ENCODE measurements around the gene ALS2CL. TPM values are rescaled to one million over a fixed set of nuclear protein-coding genes. Genes with fewer than 3 reads are reported as not detected.
A peak's percentile ranks its signal among the peaks of the same experiment; 100 is the strongest.

Gene ALS2CL
- total RNA-seq, 4 donors from 2014 or later, result 55.8 to 68.5 (median 63.7) TPM

DNA sequence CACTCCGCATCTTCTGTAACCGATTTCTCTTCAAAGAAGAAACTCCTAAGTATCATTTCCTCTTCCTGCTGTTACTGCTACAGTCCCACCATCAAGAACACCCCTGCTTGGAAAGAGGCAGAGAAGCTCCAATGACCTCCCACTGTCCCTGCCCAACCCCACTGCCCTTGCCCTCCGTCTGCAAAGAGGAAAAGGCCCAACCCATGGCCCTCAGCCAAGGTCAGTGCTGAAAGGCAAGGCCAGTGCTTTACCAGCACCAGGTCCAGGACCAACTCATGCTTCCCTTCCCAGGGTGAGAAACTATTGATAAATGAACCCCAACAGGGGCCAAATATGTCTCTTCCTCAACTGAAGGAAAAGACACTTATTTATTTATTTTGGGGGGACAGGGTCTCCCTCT, 58.6 kb downstream of the ALS2CL start:
- TF ChIP-seq POLR2A (IDR thresholded peaks at IDR 0.05), result no peak
- TF ChIP-seq, protein P1, sequence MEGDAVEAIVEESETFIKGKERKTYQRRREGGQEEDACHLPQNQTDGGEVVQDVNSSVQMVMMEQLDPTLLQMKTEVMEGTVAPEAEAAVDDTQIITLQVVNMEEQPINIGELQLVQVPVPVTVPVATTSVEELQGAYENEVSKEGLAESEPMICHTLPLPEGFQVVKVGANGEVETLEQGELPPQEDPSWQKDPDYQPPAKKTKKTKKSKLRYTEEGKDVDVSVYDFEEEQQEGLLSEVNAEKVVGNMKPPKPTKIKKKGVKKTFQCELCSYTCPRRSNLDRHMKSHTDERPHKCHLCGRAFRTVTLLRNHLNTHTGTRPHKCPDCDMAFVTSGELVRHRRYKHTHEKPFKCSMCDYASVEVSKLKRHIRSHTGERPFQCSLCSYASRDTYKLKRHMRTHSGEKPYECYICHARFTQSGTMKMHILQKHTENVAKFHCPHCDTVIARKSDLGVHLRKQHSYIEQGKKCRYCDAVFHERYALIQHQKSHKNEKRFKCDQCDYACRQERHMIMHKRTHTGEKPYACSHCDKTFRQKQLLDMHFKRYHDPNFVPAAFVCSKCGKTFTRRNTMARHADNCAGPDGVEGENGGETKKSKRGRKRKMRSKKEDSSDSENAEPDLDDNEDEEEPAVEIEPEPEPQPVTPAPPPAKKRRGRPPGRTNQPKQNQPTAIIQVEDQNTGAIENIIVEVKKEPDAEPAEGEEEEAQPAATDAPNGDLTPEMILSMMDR (IDR thresholded peaks at IDR 0.05), result no peak
- no peak for DNase-seq
- no peak overlapping the region for H3K4me3 ChIP-seq (replicated peaks in 1 of 3)
- H3K27me3 ChIP-seq, result no peaks in the 10 kb centered on the region
- intact Hi-C loops (cut with DNase I), result no loop called here
- no peak overlapping the region for H3K27ac ChIP-seq
- H3K36me3 ChIP-seq, result no peaks in the 10 kb centered on the region
- H3K4me1 ChIP-seq, result peaks cover 7 to 8% of the 10 kb centered on the region in 2 donors
- 82 to 83% methylated on average over 3 of the region's 3 CpGs for WGBS, 2 donors
- H3K9me3 ChIP-seq, result no peaks in the 10 kb centered on the region

DNA sequence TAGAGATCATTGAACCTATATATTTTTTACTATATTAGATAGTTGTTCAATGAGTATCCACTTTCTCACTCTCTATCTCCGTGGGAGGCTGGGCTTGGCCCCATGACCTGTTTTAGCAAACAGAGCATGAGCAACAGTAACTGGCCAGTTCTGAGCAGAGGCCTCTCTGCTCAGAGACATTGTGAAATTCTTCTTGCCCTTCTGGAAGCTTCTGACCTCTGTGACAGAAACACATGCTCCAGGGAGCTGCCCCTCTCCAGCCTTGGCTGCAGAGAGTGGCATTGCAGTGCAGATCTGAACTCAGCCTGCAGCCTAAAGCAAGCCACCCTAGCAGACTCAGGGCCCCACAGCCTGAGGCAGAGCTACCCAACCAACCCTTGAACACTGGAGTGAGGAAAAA, 60.7 kb downstream of the ALS2CL start:
- intact Hi-C loops (cut with DNase I), result no loop called here
- WGBS, 2 donors, result 59 to 68% methylated on average over 1 of the region's 1 CpG
- TF ChIP-seq, protein P1 (IDR thresholded peaks at IDR 0.05), result no peak
- no peak for TF ChIP-seq POLR2A (IDR thresholded peaks at IDR 0.05)

DNA sequence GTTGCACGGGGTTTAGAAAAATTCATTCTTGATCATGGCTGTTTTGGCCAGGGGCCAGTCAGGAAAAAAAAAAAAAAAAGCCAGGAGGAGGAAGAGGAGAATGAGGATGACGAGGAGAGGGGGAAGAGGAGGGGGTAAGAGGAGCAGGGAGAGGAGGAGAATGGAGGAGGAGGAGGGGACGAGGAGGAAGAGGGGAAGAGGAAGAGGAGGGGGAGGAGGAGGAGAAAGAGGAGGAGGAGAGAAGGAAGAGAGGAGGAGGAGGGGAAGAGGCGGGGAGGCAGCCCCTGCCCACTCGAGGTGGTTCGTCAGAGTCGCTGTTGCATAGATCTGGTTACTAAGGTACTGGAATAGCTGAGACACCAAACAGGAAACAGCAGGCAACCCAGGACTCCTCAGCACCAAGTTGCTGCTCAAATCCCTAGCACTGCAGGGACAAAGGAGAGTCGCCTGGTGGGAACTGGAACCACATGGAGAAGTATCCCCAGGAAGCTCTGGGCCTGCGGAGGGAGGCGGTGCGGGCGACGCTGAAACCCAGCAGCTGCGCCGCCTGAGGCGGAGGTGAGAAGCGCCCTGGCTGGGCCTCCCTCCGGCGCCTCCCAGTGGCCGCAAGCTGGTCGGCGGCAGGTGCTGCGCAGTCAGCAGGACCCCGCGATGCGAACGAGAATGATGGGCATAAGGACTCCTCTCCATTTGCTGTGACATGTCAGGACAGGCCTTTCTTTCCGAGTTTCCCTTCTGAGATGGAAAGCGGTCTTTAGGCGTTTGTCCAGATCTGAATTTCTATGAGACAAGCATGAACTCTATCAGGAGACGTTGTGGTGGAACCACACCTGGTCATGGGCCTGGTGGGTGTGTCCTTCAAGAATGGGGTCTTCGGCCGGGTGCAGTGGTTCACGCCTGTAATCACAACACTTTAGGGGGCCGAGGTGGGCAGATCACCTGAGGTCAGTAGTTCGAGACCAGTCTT, 63.6 kb downstream of the ALS2CL start:
- WGBS, 2 donors, result 8 to 13% methylated on average over 26 to 32 of the region's 36 CpGs
- Histone ChIP-seq H3K4me1 (peaks cover 16% of the 10 kb centered on the region in 2 donors), H3K27me3 (no peaks in the 10 kb centered on the region), H3K4me3 (replicated peaks in 1 of 3) (no peak overlapping the region), H3K36me3 (no peaks in the 10 kb centered on the region), H3K27ac (peak overlapping the region; percentile 50 to 87 (median 53)), H3K9me3 (no peaks in the 10 kb centered on the region)
- peak; percentile 86 to 89 for DNase-seq
- peak in 1 of 2 donors; percentile 61 for TF ChIP-seq POLR2A (IDR thresholded peaks at IDR 0.05)
- TF ChIP-seq, protein P1 (IDR thresholded peaks at IDR 0.05), result peak; percentile 96 to 100 (median 99)
- intact Hi-C loops (cut with DNase I), result loop anchor here (2.0 to 10.0 kb wide), 2 partner anchors 55 to 141 kb away; a partner anchor contains a TSS

More for the DNA sequence above, 60.7 kb downstream of the ALS2CL start:
- Histone ChIP-seq H3K4me3 (replicated peaks in 1 of 3) (no peak overlapping the region), H3K27me3 (no peaks in the 10 kb centered on the region), H3K27ac (no peak overlapping the region), H3K9me3 (no peaks in the 10 kb centered on the region), H3K36me3 (no peaks in the 10 kb centered on the region), H3K4me1 (peaks cover 16% of the 10 kb centered on the region in 2 donors)
- no peak for DNase-seq

DNA sequence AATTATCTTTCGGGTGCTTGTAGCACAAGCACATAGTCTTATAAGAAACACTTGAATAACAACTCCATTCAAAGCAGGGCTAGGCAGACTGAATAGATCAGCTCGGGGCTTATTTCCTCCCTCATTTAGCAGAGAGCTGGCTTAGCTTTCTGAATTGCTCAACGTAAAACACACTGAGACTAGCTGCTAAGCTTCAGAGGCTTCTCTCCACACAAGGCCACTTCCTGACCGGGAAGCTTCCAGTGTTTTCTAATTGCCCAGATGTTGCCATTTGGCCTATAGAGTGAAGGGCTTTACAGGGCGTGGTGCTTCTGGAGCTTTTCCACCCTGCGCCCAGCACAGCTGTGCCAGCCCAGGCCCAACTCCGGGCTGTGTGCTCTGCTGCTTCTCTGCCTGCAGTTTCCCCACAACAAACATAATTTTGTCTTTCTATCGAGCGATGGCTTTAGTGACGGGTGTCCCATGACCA, 64.5 kb downstream of the ALS2CL start:
- peaks cover 16% of the 10 kb centered on the region in 2 donors for H3K4me1 ChIP-seq
- H3K27me3 ChIP-seq, result no peaks in the 10 kb centered on the region
- H3K36me3 ChIP-seq, result no peaks in the 10 kb centered on the region
- WGBS, 2 donors, result 85 to 90% methylated on average over 9 to 10 of the region's 10 CpGs
- H3K9me3 ChIP-seq, result no peaks in the 10 kb centered on the region
- no peak overlapping the region for H3K4me3 ChIP-seq (replicated peaks in 1 of 3)
- peak overlapping the region; percentile 50 to 87 (median 53) for H3K27ac ChIP-seq
- no peak for DNase-seq
- TF ChIP-seq, protein P1 (IDR thresholded peaks at IDR 0.05), result no peak
- TF ChIP-seq POLR2A (IDR thresholded peaks at IDR 0.05), result no peak
- intact Hi-C loops (cut with DNase I), result loop anchor here (2.0 to 10.0 kb wide), 2 partner anchors 54 to 140 kb away; a partner anchor contains a TSS

DNA sequence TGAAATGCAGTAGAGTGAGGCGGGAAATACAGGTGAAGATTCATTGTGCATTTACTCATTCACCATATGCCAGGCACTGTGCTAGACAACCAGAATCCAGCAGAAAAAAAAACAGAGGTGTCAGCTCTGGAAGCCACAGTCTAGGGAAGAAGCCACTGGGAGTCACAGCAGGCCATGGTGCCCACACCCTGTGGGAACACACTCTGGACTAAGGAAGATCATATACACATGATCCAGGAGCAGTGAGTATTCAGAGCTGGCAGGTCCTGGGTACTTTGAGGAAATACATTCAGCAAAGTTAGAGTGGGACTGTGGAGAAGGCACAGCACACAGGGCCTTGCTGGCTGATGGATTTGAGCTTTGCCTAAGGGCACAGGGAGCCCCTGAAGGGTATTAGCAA, 66.4 kb downstream of the ALS2CL start:
- Histone ChIP-seq H3K27ac (no peak overlapping the region), H3K36me3 (no peaks in the 10 kb centered on the region), H3K4me1 (peaks cover 16% of the 10 kb centered on the region in 2 donors), H3K27me3 (no peaks in the 10 kb centered on the region), H3K4me3 (replicated peaks in 1 of 3) (no peak overlapping the region), H3K9me3 (no peaks in the 10 kb centered on the region)
- WGBS, 2 donors, result 94 to 95% methylated on average over 1 of the region's 1 CpG
- intact Hi-C loops (cut with DNase I), result loop anchor here (10.0 kb wide), 1 partner anchor 52 kb away; a partner anchor contains a TSS
- TF ChIP-seq, protein P1 (IDR thresholded peaks at IDR 0.05), result no peak
- TF ChIP-seq POLR2A (IDR thresholded peaks at IDR 0.05), result no peak
- DNase-seq, result no peak

Measured in thyroid gland (tissue), 4 donors.